ENCODE results near the gene HFE. TPM values are rescaled to one million over a fixed set of nuclear protein-coding genes. Genes with fewer than 3 reads are reported as not detected.
"Not testable (repeated sequence)": the region's sequence is repeated elsewhere in the genome, so short reads cannot be mapped to it uniquely, and the experiment has no call there.

Gene HFE
- total and polyA plus RNA-seq, 2 donors (not counting 1 experiment from before 2014, with no cell fraction given), result 18.3 to 22.3 TPM

DNA sequence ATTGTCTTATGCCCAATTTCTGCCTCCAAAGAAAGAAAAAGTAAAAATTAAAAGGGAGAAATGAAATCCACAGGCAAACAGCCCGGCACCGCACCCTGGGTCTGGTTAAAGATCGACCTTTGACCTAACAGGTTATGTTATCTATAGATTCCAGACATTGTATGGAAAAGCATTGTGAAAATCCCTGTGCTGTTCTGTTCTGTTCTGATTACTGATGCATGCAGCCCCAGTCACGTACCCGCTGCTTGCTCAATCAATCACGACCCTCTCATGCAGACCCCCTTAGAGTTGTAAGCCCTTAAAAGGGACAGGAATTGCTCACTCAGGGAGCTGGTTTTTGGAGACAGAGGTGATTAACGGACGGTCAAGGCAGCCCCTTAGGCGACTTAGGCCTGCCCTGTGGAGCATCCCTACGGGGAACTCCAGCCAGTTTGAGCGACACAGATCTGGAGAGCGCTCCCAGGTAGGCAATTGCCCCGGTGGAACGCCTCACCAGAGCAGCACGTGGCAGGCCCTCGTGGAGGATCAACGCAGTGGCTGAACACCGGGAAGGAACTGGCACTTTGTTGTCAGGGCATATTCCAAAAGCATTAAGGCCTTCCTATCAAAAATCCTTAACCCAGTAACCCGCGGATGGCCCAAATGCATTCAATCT is 12.0 kb upstream of the HFE start:
- Histone ChIP-seq H3K27ac (ENCODE audit: insufficient read depth, low read length) (no peak overlapping the region), H3K4me1 (ENCODE audit: control insufficient read depth, extremely low read depth, insufficient read depth, low read length) (no peaks in the 10 kb centered on the region), H4K20me1 (ENCODE audit: control insufficient read depth, extremely low read depth, insufficient read depth, low read length) (no peaks in the 10 kb centered on the region), H3K4me2 (ENCODE audit: extremely low read depth, insufficient read depth, low read length) (no peak overlapping the region), H3K9me3 (ENCODE audit: control insufficient read depth, insufficient read depth, low read depth, low read length) (no peaks in the 10 kb centered on the region), H2AFZ (ENCODE audit: low read length) (no peak overlapping the region), H3K79me2 (ENCODE audit: control insufficient read depth, insufficient read depth, low read length) (no peaks in the 10 kb centered on the region), H3K9ac (ENCODE audit: insufficient read depth, low read length) (no peak overlapping the region), H3K4me3 (replicated peaks in 1 of 4; ENCODE audit: control extremely low read depth in 1 of 4, insufficient read depth in 1 of 4, low read depth in 3 of 4, low read length in 4 of 4) (no peak overlapping the region), H3K27me3 (ENCODE audit: control insufficient read depth, insufficient read depth, low read length) (no peaks in the 10 kb centered on the region), H3K36me3 (ENCODE audit: control insufficient read depth, insufficient read depth, low read length) (no peaks in the 10 kb centered on the region)
- no peak for DNase-seq (ENCODE audit: low read depth in 2 of 2)
- TF ChIP-seq, protein P1, sequence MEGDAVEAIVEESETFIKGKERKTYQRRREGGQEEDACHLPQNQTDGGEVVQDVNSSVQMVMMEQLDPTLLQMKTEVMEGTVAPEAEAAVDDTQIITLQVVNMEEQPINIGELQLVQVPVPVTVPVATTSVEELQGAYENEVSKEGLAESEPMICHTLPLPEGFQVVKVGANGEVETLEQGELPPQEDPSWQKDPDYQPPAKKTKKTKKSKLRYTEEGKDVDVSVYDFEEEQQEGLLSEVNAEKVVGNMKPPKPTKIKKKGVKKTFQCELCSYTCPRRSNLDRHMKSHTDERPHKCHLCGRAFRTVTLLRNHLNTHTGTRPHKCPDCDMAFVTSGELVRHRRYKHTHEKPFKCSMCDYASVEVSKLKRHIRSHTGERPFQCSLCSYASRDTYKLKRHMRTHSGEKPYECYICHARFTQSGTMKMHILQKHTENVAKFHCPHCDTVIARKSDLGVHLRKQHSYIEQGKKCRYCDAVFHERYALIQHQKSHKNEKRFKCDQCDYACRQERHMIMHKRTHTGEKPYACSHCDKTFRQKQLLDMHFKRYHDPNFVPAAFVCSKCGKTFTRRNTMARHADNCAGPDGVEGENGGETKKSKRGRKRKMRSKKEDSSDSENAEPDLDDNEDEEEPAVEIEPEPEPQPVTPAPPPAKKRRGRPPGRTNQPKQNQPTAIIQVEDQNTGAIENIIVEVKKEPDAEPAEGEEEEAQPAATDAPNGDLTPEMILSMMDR (conservative IDR thresholded peaks at IDR 0.05 in 1 of 2, IDR thresholded peaks at IDR 0.05 in 1 of 2; ENCODE audit: low read depth in 1 of 2, low read length in 2 of 2), result no peak
- TF ChIP-seq EZH2 (IDR thresholded peaks at IDR 0.05; ENCODE audit: low read length, missing control alignments), result no peak

GRCh38 chr6:26078066-26078465 is 9.2 kb upstream of the HFE start:
- not testable (repeated sequence) for H4K20me1 ChIP-seq (ENCODE audit: control insufficient read depth, extremely low read depth, insufficient read depth, low read length); H2AFZ ChIP-seq (ENCODE audit: low read length); H3K79me2 ChIP-seq (ENCODE audit: control insufficient read depth, insufficient read depth, low read length); H3K36me3 ChIP-seq (ENCODE audit: control insufficient read depth, insufficient read depth, low read length); H3K4me2 ChIP-seq (ENCODE audit: extremely low read depth, insufficient read depth, low read length); H3K27me3 ChIP-seq (ENCODE audit: control insufficient read depth, insufficient read depth, low read length); H3K9ac ChIP-seq (ENCODE audit: insufficient read depth, low read length); H3K4me3 ChIP-seq (replicated peaks in 1 of 4; ENCODE audit: control extremely low read depth in 1 of 4, insufficient read depth in 1 of 4, low read depth in 3 of 4, low read length in 4 of 4); H3K27ac ChIP-seq (ENCODE audit: insufficient read depth, low read length); H3K4me1 ChIP-seq (ENCODE audit: control insufficient read depth, extremely low read depth, insufficient read depth, low read length); H3K9me3 ChIP-seq (ENCODE audit: control insufficient read depth, insufficient read depth, low read depth, low read length)
- peak in 1 of 2 donors; percentile 61 for DNase-seq (ENCODE audit: low read depth in 2 of 2)

- H3K9me3 ChIP-seq (ENCODE audit: control insufficient read depth, insufficient read depth, low read depth, low read length); H2AFZ ChIP-seq (ENCODE audit: low read length): not testable (repeated sequence)
Observed at GRCh38 chr6:26081096-26081495, 6.1 kb upstream of the HFE start.

GRCh38 chr6:26086211-26086610 is 1.0 kb upstream of the HFE start:
- H3K27me3 ChIP-seq (ENCODE audit: control insufficient read depth, insufficient read depth, low read length), result no peaks in the 10 kb centered on the region
- H3K4me2 ChIP-seq (ENCODE audit: extremely low read depth, insufficient read depth, low read length), result no peak overlapping the region
- H4K20me1 ChIP-seq (ENCODE audit: control insufficient read depth, extremely low read depth, insufficient read depth, low read length), result no peaks in the 10 kb centered on the region
- H3K9me3 ChIP-seq (ENCODE audit: control insufficient read depth, insufficient read depth, low read depth, low read length), result no peaks in the 10 kb centered on the region
- no peak overlapping the region for H3K9ac ChIP-seq (ENCODE audit: insufficient read depth, low read length)
- H3K36me3 ChIP-seq (ENCODE audit: control insufficient read depth, insufficient read depth, low read length), result no peaks in the 10 kb centered on the region
- H2AFZ ChIP-seq (ENCODE audit: low read length), result no peak overlapping the region
- no peaks in the 10 kb centered on the region for H3K79me2 ChIP-seq (ENCODE audit: control insufficient read depth, insufficient read depth, low read length)
- TF ChIP-seq, protein P1 (conservative IDR thresholded peaks at IDR 0.05 in 1 of 2, IDR thresholded peaks at IDR 0.05 in 1 of 2; ENCODE audit: low read depth in 1 of 2, low read length in 2 of 2), result no peak
- TF ChIP-seq EZH2 (IDR thresholded peaks at IDR 0.05; ENCODE audit: low read length, missing control alignments), result no peak
- H3K4me1 ChIP-seq (ENCODE audit: control insufficient read depth, extremely low read depth, insufficient read depth, low read length), result peaks cover 2% of the 10 kb centered on the region
- H3K4me3 ChIP-seq (replicated peaks in 1 of 4; ENCODE audit: control extremely low read depth in 1 of 4, insufficient read depth in 1 of 4, low read depth in 3 of 4, low read length in 4 of 4), result no peak overlapping the region
- no peak overlapping the region for H3K27ac ChIP-seq (ENCODE audit: insufficient read depth, low read length)
- no peak for DNase-seq (ENCODE audit: low read depth in 2 of 2)

More at GRCh38 chr6:26081096-26081495, 6.1 kb upstream of the HFE start:
- H3K27ac ChIP-seq (ENCODE audit: insufficient read depth, low read length); H3K4me2 ChIP-seq (ENCODE audit: extremely low read depth, insufficient read depth, low read length); H3K9ac ChIP-seq (ENCODE audit: insufficient read depth, low read length); H3K4me1 ChIP-seq (ENCODE audit: control insufficient read depth, extremely low read depth, insufficient read depth, low read length); H3K27me3 ChIP-seq (ENCODE audit: control insufficient read depth, insufficient read depth, low read length); H3K4me3 ChIP-seq (replicated peaks in 1 of 4; ENCODE audit: control extremely low read depth in 1 of 4, insufficient read depth in 1 of 4, low read depth in 3 of 4, low read length in 4 of 4); H3K36me3 ChIP-seq (ENCODE audit: control insufficient read depth, insufficient read depth, low read length); H4K20me1 ChIP-seq (ENCODE audit: control insufficient read depth, extremely low read depth, insufficient read depth, low read length); H3K79me2 ChIP-seq (ENCODE audit: control insufficient read depth, insufficient read depth, low read length); DNase-seq (ENCODE audit: low read depth in 2 of 2): not testable (repeated sequence)

Measured in fibroblast of lung (primary cell).